Omental fat pad (tissue), 4 donors: ENCODE measurements around the gene BMP7. TPM values are rescaled to one million over a fixed set of nuclear protein-coding genes. Genes with fewer than 3 reads are reported as not detected.
A peak's percentile ranks its signal among the peaks of the same experiment; 100 is the strongest.

ENCODE experiments used
- ATAC-seq: fragments of 150-250 bp; one replicate; pipeline ENCODE4 v1.9.1; 2016; ENCODE audit warnings: mild to moderate bottlenecking, moderate library complexity; ENCODE audit not compliant: low FRiP score
- DNase-seq: peaks from one replicate; pipeline ENCODE4 v3.0.0-alpha.2; 2019; ENCODE audit warnings: low spot score
- total RNA-seq, 4 donors: library from RNA; depleted of rRNA; stranded (reverse); fragments of >200 nt; gene quantifications; one replicate each; pipeline ENCODE4 v1.1.0, GENCODE V29; 2016
- TF ChIP-seq, protein P1 (sequence below), 3 donors: fragments of 450-650 bp; IDR thresholded peaks; one replicate each; pipeline ENCODE4 v1.5.1; 2016 to 2017; ENCODE audit warnings: antibody characterized with exemption in 3 of 3, mild to moderate bottlenecking in 3 of 3, moderate library complexity in 2 of 3

The BMP7 gene
- total RNA-seq = 1 to 10 TPM in 3 of 4 donors, under 1 TPM in 1; 0.79 to 5.1 (median 1.7) TPM

DNA sequence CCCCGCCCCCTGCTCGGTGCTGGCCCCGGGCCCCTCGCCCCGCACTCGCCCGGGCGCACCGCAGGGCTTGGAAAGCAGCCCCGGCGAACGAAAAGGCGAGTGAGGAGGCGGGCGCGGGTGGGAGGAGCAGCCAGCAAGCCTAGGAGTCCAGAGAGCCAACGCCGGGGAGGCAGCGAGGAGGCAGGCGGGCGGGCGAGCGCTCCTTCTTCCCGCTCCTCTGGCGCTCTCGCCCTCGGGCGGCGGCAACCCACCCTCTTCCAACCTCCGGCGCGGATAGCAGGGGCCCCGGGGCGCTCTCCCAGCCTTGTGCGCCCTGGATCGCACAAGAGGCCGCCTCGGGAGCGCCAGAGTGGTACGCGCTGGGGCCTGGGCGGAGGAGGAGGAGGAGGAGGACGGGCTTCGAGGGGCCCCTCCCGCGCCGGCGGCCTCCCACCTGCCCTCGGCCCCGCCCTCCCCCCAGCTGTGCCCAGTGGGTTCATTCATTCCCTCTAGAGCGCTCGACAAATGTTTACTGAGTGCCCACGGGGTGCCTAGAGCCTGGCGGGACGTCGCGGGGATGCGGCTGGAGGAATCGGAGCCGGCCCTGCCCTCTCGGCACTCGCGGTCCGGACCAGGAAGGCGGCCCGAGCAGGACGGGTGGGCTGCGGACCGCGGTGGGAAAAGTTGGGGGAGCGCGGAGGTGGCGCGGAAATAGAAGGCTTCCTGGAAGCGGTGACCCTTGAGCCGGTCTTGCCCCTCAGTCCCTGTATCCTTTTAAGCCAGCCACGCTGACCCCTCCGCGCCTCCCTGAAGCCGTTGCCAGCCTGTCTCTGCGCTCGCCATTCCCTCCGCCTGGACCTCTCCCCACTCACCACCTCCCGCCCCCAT is at the start of gene BMP7:
Gene BMP7 (minus strand): TSS at position 351 of the 867 bp plus-strand sequence. CDS start 519 bp downstream, outside the sequence.
- TF ChIP-seq, protein P1, sequence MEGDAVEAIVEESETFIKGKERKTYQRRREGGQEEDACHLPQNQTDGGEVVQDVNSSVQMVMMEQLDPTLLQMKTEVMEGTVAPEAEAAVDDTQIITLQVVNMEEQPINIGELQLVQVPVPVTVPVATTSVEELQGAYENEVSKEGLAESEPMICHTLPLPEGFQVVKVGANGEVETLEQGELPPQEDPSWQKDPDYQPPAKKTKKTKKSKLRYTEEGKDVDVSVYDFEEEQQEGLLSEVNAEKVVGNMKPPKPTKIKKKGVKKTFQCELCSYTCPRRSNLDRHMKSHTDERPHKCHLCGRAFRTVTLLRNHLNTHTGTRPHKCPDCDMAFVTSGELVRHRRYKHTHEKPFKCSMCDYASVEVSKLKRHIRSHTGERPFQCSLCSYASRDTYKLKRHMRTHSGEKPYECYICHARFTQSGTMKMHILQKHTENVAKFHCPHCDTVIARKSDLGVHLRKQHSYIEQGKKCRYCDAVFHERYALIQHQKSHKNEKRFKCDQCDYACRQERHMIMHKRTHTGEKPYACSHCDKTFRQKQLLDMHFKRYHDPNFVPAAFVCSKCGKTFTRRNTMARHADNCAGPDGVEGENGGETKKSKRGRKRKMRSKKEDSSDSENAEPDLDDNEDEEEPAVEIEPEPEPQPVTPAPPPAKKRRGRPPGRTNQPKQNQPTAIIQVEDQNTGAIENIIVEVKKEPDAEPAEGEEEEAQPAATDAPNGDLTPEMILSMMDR (IDR thresholded peaks at IDR 0.05) = no peak
- ATAC-seq = peak; percentile 63
- no peak for DNase-seq

- TF ChIP-seq, protein P1 (IDR thresholded peaks at IDR 0.05) = no peak
- DNase-seq (no peak), ATAC-seq (no peak)
These were observed 49.6 kb upstream of the BMP7 start for GRCh38 chr20:57315976-57316480.

DNA sequence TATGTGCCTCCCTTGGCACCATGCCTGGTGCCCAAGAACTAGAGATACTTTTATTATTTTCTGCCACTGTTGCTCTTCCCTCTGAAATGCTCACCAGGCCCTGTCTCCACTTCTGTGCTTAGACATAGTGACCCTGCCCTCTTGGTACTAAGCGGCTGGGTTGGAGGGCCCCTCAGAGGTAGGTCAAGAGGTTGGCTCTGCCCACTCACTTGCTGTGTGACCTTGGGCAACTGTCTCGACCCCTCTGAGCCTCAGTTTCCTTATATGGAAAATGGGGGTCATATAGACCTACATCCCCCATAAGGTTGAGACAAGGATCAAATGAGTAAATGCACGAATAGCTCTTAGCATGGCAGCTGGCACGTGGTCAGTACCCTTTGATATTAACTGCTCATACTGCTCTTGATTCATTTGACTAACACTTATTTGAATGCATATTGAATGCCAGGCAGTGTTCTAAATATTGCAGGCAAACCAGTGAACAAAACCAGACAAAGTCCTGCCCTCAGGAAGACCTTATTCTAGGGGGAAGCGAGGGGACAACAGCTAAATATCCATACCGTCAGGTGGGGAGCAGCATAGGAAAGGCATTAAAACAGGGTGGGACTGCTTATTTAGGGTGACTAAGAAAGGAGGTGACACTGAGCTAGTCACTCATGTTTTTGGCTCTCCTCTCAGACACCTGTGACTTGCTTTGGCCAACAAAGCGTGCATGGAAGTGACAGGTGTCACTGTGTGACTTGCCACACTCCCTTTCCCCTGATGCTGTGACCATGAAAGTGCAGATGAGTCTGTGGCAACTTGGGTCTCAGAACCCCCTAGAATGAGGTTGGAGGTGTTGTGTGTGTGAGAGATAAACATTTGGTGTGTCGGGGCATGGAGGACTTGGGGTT is 48.9 kb upstream of the BMP7 start:
- DNase-seq (no peak), ATAC-seq (no peak)

GRCh38 chr20:57313951-57314350 is 47.5 kb upstream of the BMP7 start:
- TF ChIP-seq, protein P1 (IDR thresholded peaks at IDR 0.05) = no peak
- DNase-seq (no peak), ATAC-seq (no peak)

More for the DNA sequence above, 48.9 kb upstream of the BMP7 start:
- TF ChIP-seq, protein P1 (IDR thresholded peaks at IDR 0.05) = no peak

- TF ChIP-seq, protein P1 (IDR thresholded peaks at IDR 0.05) = no peak
- DNase-seq (no peak), ATAC-seq (no peak)
These were observed 46.8 kb upstream of the BMP7 start for GRCh38 chr20:57313230-57313629.

DNA sequence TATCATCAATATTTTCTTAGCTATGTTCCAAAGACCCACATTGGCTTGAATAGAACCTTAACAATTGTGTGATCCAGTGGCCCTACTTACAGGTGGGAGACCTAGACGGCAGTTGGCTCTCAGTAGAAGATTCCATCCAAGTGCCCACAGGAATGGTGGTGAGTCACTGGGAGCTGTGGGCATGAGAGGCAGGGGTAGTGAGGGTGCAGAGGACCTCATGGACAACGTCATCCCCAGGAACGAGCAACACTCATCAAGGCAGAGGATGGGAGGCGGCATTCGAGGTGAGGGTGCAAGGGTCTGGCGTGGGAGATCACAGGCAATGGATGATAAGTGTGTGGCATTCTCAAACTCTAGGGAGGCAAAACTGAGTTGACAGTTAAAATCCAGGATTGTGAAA is 45.7 kb upstream of the BMP7 start:
- TF ChIP-seq, protein P1 (IDR thresholded peaks at IDR 0.05) = no peak
- ATAC-seq = no peak

More for the DNA sequence above, 45.7 kb upstream of the BMP7 start:
- DNase-seq = no peak
